ENCODE measurements around the gene ACLY. TPM values are rescaled to one million over a fixed set of nuclear protein-coding genes. Genes with fewer than 3 reads are reported as not detected.

ACLY gene
- total RNA-seq, 1 experiment from 2014 or later, result 279 TPM

DNA sequence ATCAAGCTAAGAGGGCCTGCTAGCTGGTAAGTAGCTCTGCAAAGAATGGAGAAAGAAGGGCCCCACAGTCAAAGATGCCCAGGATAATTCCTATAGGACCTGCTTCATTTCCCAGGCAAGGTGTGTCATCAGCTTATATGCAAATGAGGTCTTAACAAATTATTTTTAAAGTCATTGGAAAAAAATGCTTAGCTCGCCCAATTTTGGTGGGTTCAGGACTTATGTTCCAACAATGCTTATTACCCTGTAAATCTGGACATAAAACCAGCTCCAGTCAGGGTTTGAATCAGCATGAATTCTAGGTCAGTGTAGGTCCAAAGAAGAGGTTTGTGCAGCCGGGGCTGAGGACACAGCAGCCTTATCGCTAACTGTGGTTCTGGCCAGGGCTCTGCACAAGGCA lies 25.4 kb downstream of the ACLY start:
- no peak overlapping the region for H4K91ac ChIP-seq (ENCODE audit: insufficient read length, low read depth, low read length)
- H2BK15ac ChIP-seq (ENCODE audit: low read depth, low read length), result no peak overlapping the region
- H3K27ac ChIP-seq (ENCODE audit: insufficient read length, low read depth, low read length), result no peak overlapping the region
- no peak overlapping the region for H4K5ac ChIP-seq (ENCODE audit: insufficient read length, low read depth, low read length)
- Mint-ChIP-seq H3K9me3 (no peaks in the 10 kb centered on the region), H3K27me3 (ENCODE audit: low read depth) (no peaks in the 10 kb centered on the region), H3K4me1 (no peaks in the 10 kb centered on the region), H3K36me3 (ENCODE audit: insufficient read depth in 1 of 3, low read depth in 3 of 3) (peaks cover 62 to 85% (median 79%) of the 10 kb centered on the region in 3 experiments; a peak in 6 of 7 replicates), H3K27ac (peak overlapping the region; percentile 44 to 72 (median 57); a peak in 2 of 7 replicates), H3K4me3 (no peak overlapping the region)
- no peak overlapping the region for H3K4me2 ChIP-seq (ENCODE audit: insufficient read depth, insufficient read length, low read length)
- H3K23me2 ChIP-seq (ENCODE audit: insufficient read length, low read depth, low read length, poor library complexity, severe bottlenecking), result no peaks in the 10 kb centered on the region
- H3K9ac ChIP-seq (ENCODE audit: extremely low read depth, insufficient read length, low read length), result no peak overlapping the region
- no peaks in the 10 kb centered on the region for H3K9me3 ChIP-seq (ENCODE audit: control insufficient read depth, low read depth, low read length)
- no peak for DNase-seq
- no peak overlapping the region for H2BK12ac ChIP-seq (ENCODE audit: insufficient read length, low read depth, low read length)
- no peak overlapping the region for H4K8ac ChIP-seq (replicated peaks; ENCODE audit: insufficient read length, low read depth, low read length)
- TF ChIP-seq, protein P1, sequence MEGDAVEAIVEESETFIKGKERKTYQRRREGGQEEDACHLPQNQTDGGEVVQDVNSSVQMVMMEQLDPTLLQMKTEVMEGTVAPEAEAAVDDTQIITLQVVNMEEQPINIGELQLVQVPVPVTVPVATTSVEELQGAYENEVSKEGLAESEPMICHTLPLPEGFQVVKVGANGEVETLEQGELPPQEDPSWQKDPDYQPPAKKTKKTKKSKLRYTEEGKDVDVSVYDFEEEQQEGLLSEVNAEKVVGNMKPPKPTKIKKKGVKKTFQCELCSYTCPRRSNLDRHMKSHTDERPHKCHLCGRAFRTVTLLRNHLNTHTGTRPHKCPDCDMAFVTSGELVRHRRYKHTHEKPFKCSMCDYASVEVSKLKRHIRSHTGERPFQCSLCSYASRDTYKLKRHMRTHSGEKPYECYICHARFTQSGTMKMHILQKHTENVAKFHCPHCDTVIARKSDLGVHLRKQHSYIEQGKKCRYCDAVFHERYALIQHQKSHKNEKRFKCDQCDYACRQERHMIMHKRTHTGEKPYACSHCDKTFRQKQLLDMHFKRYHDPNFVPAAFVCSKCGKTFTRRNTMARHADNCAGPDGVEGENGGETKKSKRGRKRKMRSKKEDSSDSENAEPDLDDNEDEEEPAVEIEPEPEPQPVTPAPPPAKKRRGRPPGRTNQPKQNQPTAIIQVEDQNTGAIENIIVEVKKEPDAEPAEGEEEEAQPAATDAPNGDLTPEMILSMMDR (conservative IDR thresholded peaks at IDR 0.05), result no peak
- H3K18ac ChIP-seq (ENCODE audit: insufficient read length, low read depth, low read length), result no peak overlapping the region
- H2BK20ac ChIP-seq (ENCODE audit: low read depth, low read length, poor library complexity, severe bottlenecking), result no peak overlapping the region
- no peak overlapping the region for H3K56ac ChIP-seq (ENCODE audit: insufficient read length, low read depth, low read length)
- H2BK5ac ChIP-seq (ENCODE audit: insufficient read length, low read length), result no peak overlapping the region
- peaks cover 2% of the 10 kb centered on the region; the same call in 1 of the 2 replicates for H3K79me2 ChIP-seq (ENCODE audit: insufficient read depth, low read length)
- H3K27me3 ChIP-seq (ENCODE audit: insufficient read depth, low read length), result no peaks in the 10 kb centered on the region
- no peak overlapping the region for H2BK120ac ChIP-seq (ENCODE audit: low read depth, low read length, poor library complexity, severe bottlenecking)
- no peak overlapping the region for H2AFZ ChIP-seq (ENCODE audit: low read length)
- no peaks in the 10 kb centered on the region for H4K20me1 ChIP-seq (ENCODE audit: control insufficient read depth, insufficient read depth, insufficient read length)
- no peak overlapping the region for H2AK5ac ChIP-seq (ENCODE audit: insufficient read length, low read length)
- no peaks in the 10 kb centered on the region for H3K4me1 ChIP-seq (ENCODE audit: insufficient read depth, low read length)
- H3K14ac ChIP-seq (ENCODE audit: insufficient read depth, low read length), result no peak overlapping the region
- no peak overlapping the region for H3T11ph ChIP-seq (ENCODE audit: low read length)
- WGBS (ENCODE audit: extremely low coverage, insufficient read length, low lambda C conversion rate), result no CpG with 5 or more reads among the region's 3 CpGs
- no peak overlapping the region for H3K23ac ChIP-seq (ENCODE audit: insufficient read length, low read depth, low read length)
- H3K4ac ChIP-seq (ENCODE audit: low read depth, low read length), result no peak overlapping the region
- H3K79me1 ChIP-seq (ENCODE audit: insufficient read depth, low read depth, low read length, poor library complexity, severe bottlenecking), result peaks cover 4% of the 10 kb centered on the region

Data from H9 (cell line).